HUES48 (cell line): ENCODE results near the gene UNC5B.

Experiments
- H3K27ac ChIP-seq: one replicate; pipeline ENCODE4 v1.7.0; 2013; ENCODE audit warnings: low read depth, low read length, inconsistent platforms
- H3K27me3 ChIP-seq: 2 replicates; pipeline ENCODE4 v1.6.1; 2013; ENCODE audit warnings: mild to moderate bottlenecking, low read length; ENCODE audit not compliant: control insufficient read depth, insufficient read depth
- H3K36me3 ChIP-seq: 2 replicates; pipeline ENCODE4 v1.6.1; 2013; ENCODE audit warnings: low read length; ENCODE audit not compliant: control insufficient read depth, insufficient read depth
- H3K4me1 ChIP-seq: 2 replicates; pipeline ENCODE4 v1.6.1; 2013; ENCODE audit warnings: mild to moderate bottlenecking, low read length; ENCODE audit not compliant: control insufficient read depth, insufficient read depth
- H3K4me3 ChIP-seq: 2 replicates; pipeline ENCODE4 v1.5.1; 2013; ENCODE audit warnings: mild to moderate bottlenecking, low read depth, low read length
- H3K9ac ChIP-seq: 2 replicates; pipeline ENCODE4 v1.6.1; 2013; ENCODE audit warnings: mild to moderate bottlenecking, low read depth, low read length, moderate library complexity
- H3K9me3 ChIP-seq: 2 replicates; pipeline ENCODE4 v1.6.1; 2013; ENCODE audit warnings: low read length; ENCODE audit not compliant: control insufficient read depth, insufficient read depth

UNC5B gene

GRCh38 chr10:71258446-71259145, 46.2 kb downstream of the UNC5B start:
- Histone ChIP-seq H3K36me3 (no peaks in the 10 kb centered on the region), H3K4me1 (peaks cover 40% of the 10 kb centered on the region), H3K9me3 (no peaks in the 10 kb centered on the region), H3K4me3 (no peak overlapping the region), H3K27ac (no peak overlapping the region), H3K27me3 (no peaks in the 10 kb centered on the region), H3K9ac (no peak overlapping the region)

GRCh38 chr10:71259282-71259681, 46.9 kb downstream of the UNC5B start:
- Histone ChIP-seq H3K4me3 (no peak overlapping the region), H3K27ac (no peak overlapping the region), H3K4me1 (peaks cover 38% of the 10 kb centered on the region), H3K9me3 (no peaks in the 10 kb centered on the region), H3K36me3 (no peaks in the 10 kb centered on the region), H3K27me3 (no peaks in the 10 kb centered on the region), H3K9ac (no peak overlapping the region)

GRCh38 chr10:71259815-71260501, 47.6 kb downstream of the UNC5B start:
- Histone ChIP-seq H3K27ac (no peak overlapping the region), H3K27me3 (no peaks in the 10 kb centered on the region), H3K9ac (no peak overlapping the region), H3K4me1 (peaks cover 31% of the 10 kb centered on the region), H3K9me3 (no peaks in the 10 kb centered on the region), H3K4me3 (no peak overlapping the region), H3K36me3 (no peaks in the 10 kb centered on the region)

- no peak overlapping the region for H3K9ac ChIP-seq
- H3K9me3 ChIP-seq, result no peaks in the 10 kb centered on the region
- H3K27ac ChIP-seq, result no peak overlapping the region
- H3K4me3 ChIP-seq, result no peak overlapping the region
- no peaks in the 10 kb centered on the region for H3K36me3 ChIP-seq
- peaks cover 30% of the 10 kb centered on the region for H3K4me1 ChIP-seq
- H3K27me3 ChIP-seq, result no peaks in the 10 kb centered on the region
These were observed 48.4 kb downstream of the UNC5B start for GRCh38 chr10:71260622-71261325.

- H3K4me1 ChIP-seq, result peaks cover 30% of the 10 kb centered on the region
- no peak overlapping the region for H3K9ac ChIP-seq
- no peak overlapping the region for H3K4me3 ChIP-seq
- H3K9me3 ChIP-seq, result no peaks in the 10 kb centered on the region
- H3K36me3 ChIP-seq, result no peaks in the 10 kb centered on the region
- H3K27ac ChIP-seq, result no peak overlapping the region
- H3K27me3 ChIP-seq, result no peaks in the 10 kb centered on the region
These were observed 49.7 kb downstream of the UNC5B start for GRCh38 chr10:71262027-71262426.

- H3K4me1 ChIP-seq, result peaks cover 30% of the 10 kb centered on the region
These were observed 50.4 kb downstream of the UNC5B start for GRCh38 chr10:71262817-71263216.

GRCh38 chr10:71263376-71263775, 51.0 kb downstream of the UNC5B start:
- Histone ChIP-seq H3K9ac (no peak overlapping the region), H3K9me3 (no peaks in the 10 kb centered on the region), H3K4me3 (no peak overlapping the region), H3K4me1 (peaks cover 33% of the 10 kb centered on the region), H3K27me3 (no peaks in the 10 kb centered on the region), H3K27ac (peak overlapping the region; percentile 24), H3K36me3 (no peaks in the 10 kb centered on the region)

More at GRCh38 chr10:71262817-71263216, 50.4 kb downstream of the UNC5B start:
- Histone ChIP-seq H3K27ac (no peak overlapping the region), H3K9ac (no peak overlapping the region), H3K27me3 (no peaks in the 10 kb centered on the region), H3K36me3 (no peaks in the 10 kb centered on the region), H3K9me3 (no peaks in the 10 kb centered on the region), H3K4me3 (no peak overlapping the region)

GRCh38 chr10:71264345-71265200, 52.2 kb downstream of the UNC5B start:
- Histone ChIP-seq H3K27me3 (no peaks in the 10 kb centered on the region), H3K27ac (no peak overlapping the region), H3K36me3 (no peaks in the 10 kb centered on the region), H3K4me1 (peaks cover 40% of the 10 kb centered on the region), H3K4me3 (no peak overlapping the region), H3K9me3 (no peaks in the 10 kb centered on the region), H3K9ac (no peak overlapping the region)

- no peaks in the 10 kb centered on the region for H3K9me3 ChIP-seq
- no peak overlapping the region for H3K27ac ChIP-seq
- no peaks in the 10 kb centered on the region for H3K27me3 ChIP-seq
- no peak overlapping the region for H3K9ac ChIP-seq
- H3K4me1 ChIP-seq, result peaks cover 34% of the 10 kb centered on the region
- no peak overlapping the region for H3K4me3 ChIP-seq
- no peaks in the 10 kb centered on the region for H3K36me3 ChIP-seq
These were observed 52.8 kb downstream of the UNC5B start for GRCh38 chr10:71265201-71265575.

GRCh38 chr10:71265618-71266146, 53.3 kb downstream of the UNC5B start:
- H3K27ac ChIP-seq, result no peak overlapping the region

More at GRCh38 chr10:71265618-71266146, 53.3 kb downstream of the UNC5B start:
- no peaks in the 10 kb centered on the region for H3K27me3 ChIP-seq
- no peaks in the 10 kb centered on the region for H3K9me3 ChIP-seq
- peaks cover 30% of the 10 kb centered on the region for H3K4me1 ChIP-seq
- no peaks in the 10 kb centered on the region for H3K36me3 ChIP-seq
- H3K9ac ChIP-seq, result no peak overlapping the region
- no peak overlapping the region for H3K4me3 ChIP-seq
